GM18907 (cell line): ENCODE data around the gene PPP2R5E.
"Not testable (repeated sequence)": the region's sequence is repeated elsewhere in the genome, so short reads cannot be mapped to it uniquely, and the experiment has no call there.

Source experiments
- ATAC-seq: cut with Tn5 transposase; IDR thresholded peaks from one replicate; pipeline ENCODE4 v1.9.1; 2021; ENCODE audit warnings: mild to moderate bottlenecking, moderate library complexity; ENCODE audit not compliant: unreplicated experiment

The PPP2R5E gene

DNA sequence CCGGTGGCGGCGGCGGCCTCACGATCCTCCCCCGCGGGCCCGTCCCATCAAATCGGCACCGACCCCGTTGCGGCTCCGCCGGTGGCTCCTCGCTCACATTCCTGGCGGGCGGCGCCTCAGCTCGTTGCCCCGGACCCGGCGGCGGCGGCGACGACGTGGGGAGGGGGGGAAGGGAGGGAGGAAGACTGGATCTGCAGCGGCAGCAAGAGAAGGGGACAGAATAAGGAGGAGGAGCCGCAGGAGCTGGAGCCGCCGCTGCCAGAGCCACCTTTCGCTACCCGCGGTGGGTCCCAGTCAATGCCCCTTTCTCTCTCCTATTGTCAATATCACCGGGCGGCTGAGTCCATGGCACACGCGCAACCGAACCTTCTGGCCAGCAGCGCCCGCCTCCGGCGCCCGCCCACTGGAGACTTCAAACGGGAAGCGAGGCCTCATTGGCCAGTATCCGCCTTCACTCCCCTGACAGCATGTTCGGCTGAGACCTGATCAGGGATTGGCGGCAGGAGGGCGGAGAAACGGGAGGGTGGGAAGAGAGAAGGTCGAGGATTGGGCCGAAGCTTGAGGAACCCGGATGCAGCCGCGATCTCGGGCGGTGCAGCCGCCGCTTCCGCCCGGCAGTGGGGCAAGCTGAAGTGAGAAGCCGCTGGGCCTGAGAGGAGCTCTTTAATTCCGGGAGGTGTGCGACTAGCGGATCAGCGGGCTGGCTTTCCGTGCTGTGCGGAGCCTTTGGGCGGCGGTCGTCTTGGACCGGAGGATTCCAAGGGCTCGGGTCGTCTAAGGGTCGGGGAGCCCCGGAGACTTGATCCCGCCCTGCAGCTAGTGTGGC lies at the start of gene PPP2R5E:
PPP2R5E (minus strand) TSS at position 378 of the 826 bp plus-strand sequence. CDS start 3,692 bp downstream, outside the sequence.
- ATAC-seq, result peak; percentile 97

DNA sequence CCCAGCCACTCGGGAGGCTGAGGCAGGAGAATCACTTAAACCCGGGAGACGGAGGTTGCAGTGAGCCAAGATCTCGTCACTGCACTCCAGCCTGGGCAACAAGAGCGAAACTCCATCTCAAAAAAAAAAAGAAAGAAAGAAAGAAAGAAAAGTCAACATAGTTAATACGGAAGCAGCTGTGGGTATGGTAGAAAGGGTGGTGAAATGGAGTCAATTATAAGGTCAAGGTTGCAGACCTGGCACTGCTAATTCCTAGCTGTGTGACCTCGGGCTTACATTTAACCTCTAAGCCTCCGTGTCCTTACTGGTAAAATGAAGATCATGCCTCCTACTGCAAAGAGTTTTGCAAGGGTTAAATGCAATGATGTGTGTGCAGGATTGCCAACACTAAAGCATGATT lies 39.9 kb upstream of the PPP2R5E start:
- ATAC-seq, result not testable (repeated sequence)

DNA sequence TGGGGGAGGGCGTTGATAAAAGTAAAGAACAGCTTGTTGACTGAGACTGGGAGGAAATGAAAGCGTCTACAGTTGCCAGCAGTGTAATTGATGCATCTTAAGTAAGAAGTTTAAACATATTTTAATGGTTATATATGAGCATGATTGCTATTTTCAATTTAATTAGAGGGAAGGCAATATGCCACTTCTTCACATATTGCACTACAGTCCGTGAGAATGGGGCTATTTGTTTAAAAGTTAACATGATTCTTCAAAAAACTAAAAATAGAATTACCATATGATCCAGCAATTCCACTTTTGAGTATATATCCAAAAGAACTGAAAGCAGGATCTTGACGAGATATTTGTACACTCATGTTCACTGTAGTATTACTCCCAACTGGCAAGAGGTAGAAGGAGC lies 38.3 kb upstream of the PPP2R5E start:
- no peak for ATAC-seq

DNA sequence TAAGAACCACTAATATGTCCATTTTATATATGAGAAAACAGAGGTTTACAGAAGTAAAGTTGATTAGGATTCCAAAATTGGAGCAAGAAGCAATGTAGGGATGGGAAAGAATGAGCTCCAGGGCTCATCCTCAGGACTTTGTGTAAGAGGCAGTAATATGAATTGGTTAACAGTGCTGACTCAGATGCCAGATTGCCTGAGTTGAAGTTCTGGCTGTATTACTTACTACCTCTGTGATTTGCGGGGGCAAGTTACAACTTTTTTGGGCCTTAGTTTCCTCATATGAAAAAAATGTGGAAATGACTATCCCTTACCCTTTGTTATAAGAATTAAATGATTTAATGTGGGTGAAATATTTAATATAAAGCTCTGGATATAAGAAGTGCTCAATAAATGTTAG lies 35.1 kb upstream of the PPP2R5E start:
- no peak for ATAC-seq

DNA sequence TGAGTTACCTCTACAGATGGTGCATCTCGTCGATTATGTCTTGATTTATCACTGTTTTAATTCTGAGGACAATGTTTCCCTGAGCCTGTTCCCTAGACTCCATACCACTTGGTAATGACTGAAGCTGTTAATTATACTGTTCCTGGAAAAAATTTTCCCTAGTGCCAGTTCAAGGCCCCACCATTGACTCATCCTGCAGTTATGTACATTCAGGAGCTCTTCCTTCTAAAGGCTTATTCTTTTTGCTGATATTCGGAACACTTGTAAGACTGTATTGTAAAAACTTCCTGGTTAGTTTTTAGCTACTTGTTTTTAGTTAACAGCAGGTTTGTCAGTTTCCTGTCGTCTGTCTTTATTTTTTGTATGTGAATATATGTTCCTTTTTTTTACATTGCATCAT lies 30.4 kb upstream of the PPP2R5E start:
- no peak for ATAC-seq

DNA sequence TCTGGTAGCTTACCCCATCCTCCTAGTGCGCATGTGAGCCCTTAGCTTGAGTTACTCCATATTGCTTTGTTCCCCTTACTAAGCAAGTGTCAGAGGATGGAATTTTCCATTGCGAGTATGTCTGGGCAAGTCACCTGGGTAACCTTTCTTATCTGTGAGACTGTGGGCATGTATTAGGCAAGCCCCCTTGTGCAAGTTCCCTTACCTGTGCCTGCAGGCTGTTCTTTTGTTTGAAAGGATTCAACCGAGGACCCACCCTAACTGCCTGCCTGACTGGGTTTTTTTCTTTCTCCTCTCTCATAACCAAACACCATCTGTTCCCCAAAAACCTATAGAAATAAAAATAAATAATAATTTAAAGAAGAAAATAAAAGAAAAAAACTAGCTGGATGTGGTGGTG lies 22.3 kb upstream of the PPP2R5E start:
- no peak for ATAC-seq

DNA sequence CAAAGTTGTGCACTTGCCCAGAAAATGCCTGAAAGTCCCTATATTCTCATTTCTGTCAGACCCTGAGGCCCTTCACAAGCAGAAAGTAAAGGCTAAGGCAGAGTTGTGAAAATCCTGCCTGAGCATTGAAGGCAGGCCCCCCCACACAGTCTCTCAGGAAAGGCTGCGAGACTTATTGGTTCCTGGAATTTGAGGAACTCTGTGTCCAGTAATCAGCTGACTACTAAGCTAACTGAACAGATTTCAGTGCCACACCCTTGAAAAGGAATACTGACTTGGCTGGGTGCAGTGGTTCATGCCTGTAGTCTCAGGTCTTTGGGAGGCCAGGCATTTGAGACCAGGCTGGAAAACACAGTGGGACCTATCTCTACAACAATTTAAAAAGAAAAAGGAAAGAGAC lies 21.1 kb upstream of the PPP2R5E start:
- ATAC-seq, result no peak

DNA sequence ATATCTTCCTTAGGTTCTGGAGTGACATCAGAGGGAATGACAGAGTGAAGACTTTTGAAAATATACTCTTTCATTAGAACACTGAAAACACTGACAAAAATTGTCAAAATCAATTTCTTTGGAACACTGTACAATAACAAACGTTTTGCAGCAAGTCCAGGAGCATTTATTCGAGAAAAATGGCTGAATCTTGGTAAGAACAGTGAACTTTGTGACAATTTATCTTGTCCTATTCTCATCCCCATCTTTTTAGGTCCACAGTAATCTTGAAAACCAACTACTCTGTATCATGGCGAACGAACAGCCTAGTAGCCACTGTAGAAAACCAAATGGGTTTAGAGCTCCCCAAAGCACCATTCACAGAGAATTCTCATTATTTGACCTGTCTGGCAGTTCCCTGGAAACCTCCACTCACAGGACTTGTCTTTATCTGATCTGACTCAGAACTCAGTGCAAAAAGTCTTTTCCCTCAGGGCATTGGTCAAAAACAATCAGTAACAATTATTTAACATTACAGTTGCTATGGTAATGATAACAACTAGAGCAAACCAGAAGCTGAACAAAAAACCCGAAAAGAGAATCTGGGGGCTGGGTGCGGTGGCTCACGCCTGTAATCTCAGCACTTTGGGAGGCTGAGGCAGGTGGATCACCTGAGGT lies 20.3 kb upstream of the PPP2R5E start:
- ATAC-seq, result no peak

DNA sequence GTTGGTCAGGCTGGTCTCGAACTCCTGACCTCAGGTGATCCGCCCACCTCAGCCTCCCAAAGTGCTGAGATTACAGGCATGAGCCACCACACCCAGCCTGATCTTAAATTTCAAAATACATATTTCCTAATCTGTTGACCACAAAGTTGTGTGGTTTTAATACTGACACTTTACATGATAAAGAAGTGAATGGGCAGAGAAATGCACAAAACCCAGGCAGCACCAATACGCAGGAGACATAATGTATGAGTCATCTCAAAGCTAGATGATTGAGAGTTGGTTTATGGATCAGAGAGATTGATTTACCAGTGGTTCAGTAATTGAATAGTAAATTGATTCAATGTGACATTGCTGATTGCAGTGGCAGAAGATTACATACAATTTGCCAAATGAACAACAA lies 19.2 kb upstream of the PPP2R5E start:
- ATAC-seq, result no peak

DNA sequence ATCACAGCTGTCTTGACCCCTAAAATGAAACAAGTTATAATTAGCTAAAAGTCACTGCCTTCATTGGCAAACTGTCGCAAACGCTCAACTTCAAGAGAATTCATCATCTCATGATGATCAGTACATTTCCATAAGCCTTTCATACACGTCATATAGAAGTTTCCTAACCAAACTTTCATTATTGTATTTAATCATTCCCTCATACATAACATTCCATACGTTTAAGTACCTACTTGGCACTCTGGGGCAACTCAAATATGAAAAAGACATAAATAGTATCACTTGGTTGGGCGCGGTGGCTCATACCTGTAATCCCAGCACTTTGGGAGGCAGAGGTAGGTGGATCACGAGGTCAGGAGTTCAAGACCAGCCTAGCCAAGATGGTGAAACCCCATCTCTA lies 12.4 kb upstream of the PPP2R5E start:
- no peak for ATAC-seq

DNA sequence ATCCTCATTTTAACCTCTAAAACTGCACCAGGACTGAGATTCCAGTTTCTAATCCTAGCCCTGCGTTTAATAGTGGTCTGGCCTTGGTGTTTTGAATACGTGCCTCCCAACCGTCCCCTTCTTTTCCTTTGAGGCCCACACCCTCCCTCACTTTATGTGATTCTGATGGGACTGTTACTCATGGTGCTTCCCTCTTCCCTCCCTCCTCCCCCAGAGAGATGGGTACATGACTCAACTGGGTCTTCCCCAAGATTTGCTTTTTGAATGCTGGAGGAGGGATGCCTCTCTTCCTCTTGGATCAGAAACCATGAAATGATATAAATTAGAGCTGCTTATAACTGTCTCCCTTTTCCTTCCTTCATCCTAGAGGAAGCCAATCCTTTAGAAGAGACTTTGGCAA lies 8.2 kb upstream of the PPP2R5E start:
- ATAC-seq, result no peak

DNA sequence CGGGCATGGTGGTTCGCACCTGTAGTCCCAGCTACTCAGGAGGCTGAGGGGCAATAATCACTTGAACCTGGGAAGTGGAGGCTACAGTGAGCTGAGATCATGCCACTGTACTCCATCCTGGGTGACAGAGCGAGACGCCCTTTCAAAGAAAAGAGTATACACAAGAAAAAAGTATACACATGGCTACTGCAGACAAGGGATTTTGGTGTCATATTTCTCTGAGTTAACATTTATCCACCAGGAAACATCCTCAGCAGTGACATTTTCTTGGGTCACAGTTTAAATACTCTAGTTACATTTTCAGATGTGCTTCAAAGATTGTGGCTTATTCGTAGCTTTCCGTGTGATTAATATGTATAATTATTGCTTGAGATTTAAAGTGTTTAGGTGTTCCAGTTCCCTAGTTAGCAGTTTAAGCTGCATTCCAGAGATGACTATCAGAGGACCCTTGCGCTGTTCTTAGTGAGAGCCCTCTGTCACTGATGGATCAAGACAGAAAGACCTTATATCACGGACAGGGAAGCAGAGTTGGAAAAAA lies 4.7 kb upstream of the PPP2R5E start:
- ATAC-seq, result no peak

DNA sequence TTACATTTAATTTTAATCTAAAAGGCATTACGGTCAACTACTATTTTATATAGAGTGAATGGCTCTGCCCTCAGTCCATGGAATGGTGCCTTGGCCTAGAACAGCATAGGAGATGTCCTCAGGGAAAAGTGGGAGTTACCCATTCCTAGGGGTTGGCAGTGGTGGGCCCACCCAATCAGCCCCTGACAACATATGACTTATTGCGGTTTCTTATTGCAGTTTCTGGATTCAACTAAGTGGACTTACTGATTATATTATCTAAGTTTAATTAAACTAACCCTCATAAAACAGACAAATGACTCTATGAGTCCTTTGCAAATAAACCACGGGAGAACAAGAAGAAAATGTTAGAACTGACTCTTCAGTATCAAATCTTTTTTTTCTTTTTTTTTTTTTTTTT lies 2.3 kb upstream of the PPP2R5E start:
- ATAC-seq, result no peak

DNA sequence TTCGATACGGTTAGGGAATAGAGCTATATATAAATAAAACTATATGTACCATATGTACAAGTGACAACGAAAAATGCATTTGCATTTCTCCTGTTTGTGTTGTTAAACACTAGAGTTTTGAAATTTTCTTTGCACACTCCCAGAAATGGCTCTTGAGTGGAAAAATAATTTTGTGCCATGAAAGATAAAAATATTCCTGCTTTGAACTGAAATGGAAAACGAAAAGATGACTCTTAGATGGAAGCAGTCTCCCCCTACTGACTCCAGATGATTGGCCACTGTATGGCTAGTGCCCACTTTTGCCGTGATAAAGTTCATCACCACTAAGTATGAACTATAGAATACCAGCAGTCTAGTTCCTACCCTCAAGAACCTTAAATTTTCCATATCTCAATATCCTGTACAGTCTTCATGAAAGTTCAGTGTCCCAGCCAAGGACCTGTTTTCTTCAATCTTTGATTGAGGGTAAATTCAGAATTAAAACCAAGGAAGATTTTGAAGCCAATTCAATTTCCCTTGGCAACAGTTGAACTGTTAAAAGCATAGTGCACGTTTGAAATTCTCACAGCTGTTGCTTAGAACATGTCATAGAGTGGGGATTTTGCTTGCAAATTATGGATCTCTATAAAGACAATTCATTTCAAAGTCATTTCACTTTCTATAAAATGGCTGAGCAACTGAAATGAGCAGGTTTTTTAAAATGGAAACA lies 1.6 kb upstream of the PPP2R5E start:
- ATAC-seq, result no peak

DNA sequence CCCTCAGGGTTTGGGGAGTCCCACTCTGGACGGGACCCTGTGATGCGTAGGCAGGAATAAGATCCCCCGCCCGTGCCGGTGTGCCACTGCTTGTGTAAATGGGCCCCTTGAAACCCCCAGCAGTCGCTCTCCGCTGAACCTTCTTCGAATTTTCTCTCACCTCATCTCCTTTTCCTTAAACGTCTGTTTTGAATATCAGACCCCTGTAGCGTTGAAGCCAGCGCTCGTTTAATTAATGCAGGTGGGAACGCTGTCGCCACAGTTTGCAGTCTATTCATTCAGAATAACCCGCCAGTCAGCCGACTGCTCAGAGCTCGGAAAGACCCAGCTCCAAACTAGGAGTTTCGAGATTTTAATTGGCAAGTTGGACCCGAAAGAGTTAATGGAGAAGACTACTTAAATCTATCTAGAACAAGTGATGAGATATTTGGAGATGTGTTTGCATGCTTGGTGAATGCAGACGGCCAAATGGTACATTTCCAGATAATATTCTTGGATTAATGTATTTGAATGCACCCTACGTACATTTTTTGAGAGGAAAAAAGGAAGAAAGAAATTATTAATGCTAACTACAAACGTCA lies 739 bp upstream of the PPP2R5E start:
- peak; percentile 0 for ATAC-seq

DNA sequence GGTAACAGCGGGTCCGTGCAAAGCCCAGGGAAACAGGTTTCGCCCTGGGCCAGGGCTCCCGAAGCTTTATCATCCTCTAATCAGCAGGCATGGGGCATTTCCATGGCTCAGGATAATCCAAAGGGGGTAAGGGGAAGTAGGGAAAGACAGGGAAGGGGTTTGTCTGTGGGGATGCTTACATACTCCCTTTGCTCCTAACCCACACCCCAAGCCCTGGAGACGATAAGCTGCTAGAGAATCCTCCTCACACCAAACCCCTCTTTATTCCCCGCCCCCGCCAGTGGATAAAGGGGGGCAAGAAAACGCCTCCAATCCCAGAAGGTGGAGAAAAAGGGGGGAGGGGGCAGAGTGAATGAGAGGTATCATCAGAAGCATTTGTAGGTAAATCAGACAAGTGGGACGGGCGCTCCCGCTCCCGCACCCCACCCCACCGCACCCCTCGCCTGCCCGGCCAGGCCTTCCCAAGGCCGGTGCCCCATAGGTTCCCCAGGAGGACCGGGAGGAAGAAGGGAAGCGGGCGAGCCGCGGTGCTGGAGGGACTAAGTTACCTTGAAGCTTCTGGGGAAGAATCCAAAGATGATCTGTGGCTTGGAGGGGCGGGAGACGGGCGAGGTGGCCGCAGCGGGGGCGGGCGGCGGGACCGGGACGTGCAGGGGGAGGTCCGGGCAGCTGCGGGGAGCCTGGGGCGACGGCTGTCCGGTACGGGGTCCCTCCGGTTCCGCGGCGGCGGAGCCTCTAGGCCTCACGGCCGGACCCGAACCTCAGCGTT lies 762 bp downstream of the PPP2R5E start:
- peak; percentile 18 for ATAC-seq

DNA sequence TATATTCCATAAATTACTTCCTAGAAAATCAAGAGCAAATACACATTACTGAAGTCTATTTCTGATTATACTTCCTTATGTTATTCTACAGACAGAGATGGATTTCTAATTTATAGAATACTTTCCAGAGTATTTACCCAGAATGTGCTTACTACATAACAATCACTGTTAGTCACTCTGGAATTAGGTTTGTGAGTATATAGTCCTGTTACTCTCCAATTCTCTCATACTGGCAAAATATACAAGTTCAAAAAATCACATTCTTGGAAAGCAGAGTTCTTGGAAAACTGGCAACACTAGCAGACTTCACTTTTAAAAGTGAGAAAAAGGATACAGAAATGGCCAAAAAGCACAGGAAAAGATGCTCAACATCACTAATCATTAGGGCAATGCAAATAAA lies 7.3 kb downstream of the PPP2R5E start:
- ATAC-seq, result no peak

DNA sequence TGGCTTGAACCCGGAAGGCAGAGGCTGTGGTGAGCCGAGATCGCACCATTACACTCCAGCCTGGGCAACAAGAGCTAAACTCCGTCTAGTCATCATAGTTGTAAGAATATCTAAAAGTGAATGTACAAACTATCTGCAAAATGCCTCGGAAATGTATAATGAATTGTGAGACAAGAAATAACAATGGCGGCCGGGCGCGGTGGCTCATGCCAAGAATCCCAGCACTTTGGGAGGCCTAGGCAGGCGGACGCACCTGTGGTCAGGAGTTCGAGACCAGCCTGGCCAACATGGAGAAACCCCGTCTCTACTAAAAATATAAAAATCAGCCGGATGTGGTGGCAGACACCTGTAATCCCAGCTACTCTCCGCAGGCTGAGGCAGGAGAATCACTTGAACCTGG lies 9.7 kb downstream of the PPP2R5E start:
- no peak for ATAC-seq

DNA sequence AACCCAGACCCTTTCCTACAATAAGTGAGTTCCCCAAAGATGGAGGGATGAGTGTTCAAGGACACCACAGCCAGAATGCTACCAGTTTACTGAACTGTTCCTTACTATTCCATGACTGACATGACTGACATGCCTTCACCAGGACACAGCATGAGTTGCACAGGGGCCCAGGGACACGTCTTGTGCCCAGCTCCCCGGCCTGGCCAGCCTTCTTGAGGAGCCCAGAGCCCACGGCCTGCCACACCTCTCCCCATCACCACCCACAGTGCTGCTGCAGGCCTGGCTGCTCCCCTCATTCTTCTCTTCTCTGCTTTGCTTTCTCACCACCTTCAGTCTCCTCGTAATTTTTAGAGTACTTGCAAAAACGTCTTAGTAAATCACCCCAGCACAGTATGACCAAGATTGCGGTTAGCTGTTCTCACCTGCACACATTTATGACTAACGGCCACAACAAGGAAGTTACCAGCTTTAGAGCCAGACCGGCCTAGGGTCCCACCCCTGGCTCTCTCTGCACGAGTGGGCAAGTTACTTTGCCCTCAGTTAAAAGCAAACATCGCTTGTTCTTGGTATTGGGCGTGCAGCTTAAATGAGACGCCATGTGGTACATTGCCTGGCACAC lies 18.5 kb downstream of the PPP2R5E start:
- ATAC-seq, result peak; percentile 71
